Midbrain (tissue), 1 donor: ENCODE measurements around the gene GRAP.

ENCODE experiments used
- DNase-seq: peaks from one replicate; lab custom pipeline; 2025; lab: John Stamatoyannopoulos, UW

Gene GRAP

GRCh38 chr17:19002805-19003542 is 43.8 kb downstream of the GRAP start:
- DNase-seq: no peak

- no peak for DNase-seq
These were observed 44.7 kb downstream of the GRAP start for GRCh38 chr17:19001907-19002590.

- DNase-seq: no peak
These were observed 46.0 kb downstream of the GRAP start for GRCh38 chr17:19000531-19001325.

GRCh38 chr17:18999911-19000310 is 46.8 kb downstream of the GRAP start:
- no peak for DNase-seq

- no peak for DNase-seq
These were observed 47.4 kb downstream of the GRAP start for GRCh38 chr17:18999394-18999793.

- no peak for DNase-seq
These were observed 49.0 kb downstream of the GRAP start for GRCh38 chr17:18997650-18998196.

- DNase-seq: no peak
These were observed 50.3 kb downstream of the GRAP start for GRCh38 chr17:18996458-18996857.

- no peak for DNase-seq
These were observed 51.5 kb downstream of the GRAP start for GRCh38 chr17:18995220-18995619.

- DNase-seq: no peak
These were observed 52.1 kb downstream of the GRAP start for GRCh38 chr17:18994631-18995030.

- no peak for DNase-seq
These were observed 52.7 kb downstream of the GRAP start for GRCh38 chr17:18993905-18994526.

- no peak for DNase-seq
These were observed 54.2 kb downstream of the GRAP start for GRCh38 chr17:18992454-18993130.

GRCh38 chr17:18991531-18992315 is 55.0 kb downstream of the GRAP start:
- DNase-seq: no peak

GRCh38 chr17:18990331-18990730 is 56.4 kb downstream of the GRAP start:
- no peak for DNase-seq

- DNase-seq: no peak
These were observed 58.1 kb downstream of the GRAP start for GRCh38 chr17:18988546-18989173.

GRCh38 chr17:18987862-18988545 is 58.8 kb downstream of the GRAP start:
- DNase-seq: no peak

GRCh38 chr17:18987230-18987610 is 59.5 kb downstream of the GRAP start:
- no peak for DNase-seq

GRCh38 chr17:18986541-18987229 is 60.1 kb downstream of the GRAP start:
- DNase-seq: no peak

- no peak for DNase-seq
These were observed 61.3 kb downstream of the GRAP start for GRCh38 chr17:18985475-18985874.
